ENCODE measurements around the gene SAMM50.

The SAMM50 gene

GRCh38 chr22:43955883-43956782 is 891 bp downstream of the SAMM50 start:
- no peaks in the 10 kb centered on the region for H3K36me3 ChIP-seq (ENCODE audit: control insufficient read depth, insufficient read depth, low read length)
- no peak for TF ChIP-seq CTCF (IDR thresholded peaks at IDR 0.05; ENCODE audit: insufficient read depth, low read length, poor library complexity, severe bottlenecking)
- no peak for DNase-seq (ENCODE audit: extremely low read depth, insufficient read length)

GRCh38 chr22:43956805-43957463 is 1.7 kb downstream of the SAMM50 start:
- TF ChIP-seq CTCF (IDR thresholded peaks at IDR 0.05; ENCODE audit: insufficient read depth, low read length, poor library complexity, severe bottlenecking): no peak
- Histone ChIP-seq H3K4me3 (replicated peaks; ENCODE audit: low read depth, low read length) (peak overlapping the region; percentile 89), H3K27me3 (replicated peaks; ENCODE audit: control insufficient read depth, insufficient read depth, low read length) (no peaks in the 10 kb centered on the region), H3K36me3 (ENCODE audit: control insufficient read depth, insufficient read depth, low read length) (no peaks in the 10 kb centered on the region)
- no peak for DNase-seq (ENCODE audit: extremely low read depth, insufficient read length)

More at GRCh38 chr22:43955883-43956782, 891 bp downstream of the SAMM50 start:
- Histone ChIP-seq H3K4me3 (replicated peaks; ENCODE audit: low read depth, low read length) (peak overlapping the region; percentile 89), H3K27me3 (replicated peaks; ENCODE audit: control insufficient read depth, insufficient read depth, low read length) (no peaks in the 10 kb centered on the region)

- Histone ChIP-seq H3K36me3 (ENCODE audit: control insufficient read depth, insufficient read depth, low read length) (no peaks in the 10 kb centered on the region), H3K27me3 (replicated peaks; ENCODE audit: control insufficient read depth, insufficient read depth, low read length) (no peaks in the 10 kb centered on the region), H3K4me3 (replicated peaks; ENCODE audit: low read depth, low read length) (no peak overlapping the region)
- no peak for DNase-seq (ENCODE audit: extremely low read depth, insufficient read length)
- no peak for TF ChIP-seq CTCF (IDR thresholded peaks at IDR 0.05; ENCODE audit: insufficient read depth, low read length, poor library complexity, severe bottlenecking)
Measured at GRCh38 chr22:43957871-43958270, 2.6 kb downstream of the SAMM50 start.

GRCh38 chr22:43964314-43964857 is 9.1 kb downstream of the SAMM50 start:
- no peak overlapping the region for H3K4me3 ChIP-seq (replicated peaks; ENCODE audit: low read depth, low read length)
- H3K27me3 ChIP-seq (replicated peaks; ENCODE audit: control insufficient read depth, insufficient read depth, low read length): no peaks in the 10 kb centered on the region
- no peak for TF ChIP-seq CTCF (IDR thresholded peaks at IDR 0.05; ENCODE audit: insufficient read depth, low read length, poor library complexity, severe bottlenecking)
- no peak for DNase-seq (ENCODE audit: extremely low read depth, insufficient read length)
- H3K36me3 ChIP-seq (ENCODE audit: control insufficient read depth, insufficient read depth, low read length): peaks cover 23% of the 10 kb centered on the region

GRCh38 chr22:43967069-43967468 is 11.8 kb downstream of the SAMM50 start:
- no peak for DNase-seq (ENCODE audit: extremely low read depth, insufficient read length)
- Histone ChIP-seq H3K27me3 (replicated peaks; ENCODE audit: control insufficient read depth, insufficient read depth, low read length) (no peaks in the 10 kb centered on the region), H3K36me3 (ENCODE audit: control insufficient read depth, insufficient read depth, low read length) (peaks cover 24% of the 10 kb centered on the region), H3K4me3 (replicated peaks; ENCODE audit: low read depth, low read length) (no peak overlapping the region)
- no peak for TF ChIP-seq CTCF (IDR thresholded peaks at IDR 0.05; ENCODE audit: insufficient read depth, low read length, poor library complexity, severe bottlenecking)

Measured in GM06990 (cell line).